Adrenal gland (tissue), 12 donors: ENCODE results near the gene ALDH16A1. TPM values are rescaled to one million over a fixed set of nuclear protein-coding genes. Genes with fewer than 3 reads are reported as not detected.

ENCODE experiments used
- DNase-seq, 7 donors: peaks; one replicate each; pipeline ENCODE4 v3.0.0-alpha.2; 2019 to 2020
- H3K27ac ChIP-seq, 5 donors: fragments of 200-600 bp; sonication (generic) in 4 of 5; 1 replicate in 3 of 5; 2 replicates in 2 of 5; pipeline versions ENCODE4 v1.5.1 to v1.8.0; 2016 to 2020; ENCODE audit warnings: mild to moderate bottlenecking in 1 of 5
- H3K27me3 ChIP-seq: fragments of 200-600 bp; 2 replicates; pipeline ENCODE4 v1.8.0; 2021
- H3K36me3 ChIP-seq, 2 donors: fragments of 200-600 bp; replicated peaks in 1 of 2; 1 replicate in 1 of 2; 2 replicates in 1 of 2; pipeline versions ENCODE4 v1.5.1 to v1.8.0; 2018 to 2022
- H3K4me1 ChIP-seq, 2 donors: fragments of 200-600 bp; replicated peaks in 1 of 2; 1 replicate in 1 of 2; 2 replicates in 1 of 2; pipeline versions ENCODE4 v1.5.1 to v1.8.0; 2018 to 2021
- H3K4me3 ChIP-seq, 4 donors: fragments of 200-600 bp; sonication (generic) in 3 of 4; one replicate each; pipeline ENCODE4 v1.5.1; 2016 to 2018
- H3K9me3 ChIP-seq, 3 donors: fragments of 200-600 bp; sonication (generic) in 1 of 3; replicated peaks in 1 of 3; 1 replicate in 2 of 3; 2 replicates in 1 of 3; pipeline versions ENCODE4 v1.5.1 to v1.8.0; 2016 to 2021
- POLR2A ChIP-seq, 2 donors: fragments of 450-650 bp; IDR thresholded peaks; one replicate each; pipeline ENCODE4 v1.6.1; 2017; ENCODE audit warnings: antibody characterized with exemption in 2 of 2, mild to moderate bottlenecking in 2 of 2, moderate library complexity in 1 of 2
- WGBS, 4 donors: extraction: QIAGEN DNeasy Blood & Tissue Kit in 2 of 4; methylation state at CpG; one replicate each; pipeline versions ENCODE4 v1.1.5 to v1.1.7; 2013 to 2017; 5-methylcytosine and 5-hydroxymethylcytosine counted together
- intact Hi-C, 2 donors: fragments of 100-400 bp; cut with DNase I; formaldehyde crosslinking; loops; one replicate each; pipeline versions ENCODE4 v1.14.1 to v1.15.0; 2022 to 2023
- polyA plus RNA-seq, 3 donors: library from polyadenylated mRNA; stranded (reverse); fragments of 200-250 nt in 2 of 3; fragments of 350-450 nt in 1 of 3; fragmentation: Illumina TruSeq in 1 of 3; extraction: RNeasy Lipid Tissue Mini Kit (QIAGEN cat#74804) in 1 of 3; gene quantifications; one replicate each; pipeline ENCODE4 v1.2.3, GENCODE V29; 2013 to 2014
- total RNA-seq, 9 donors: library from RNA; depleted of rRNA in 4 of 9; stranded (reverse); fragments of >200 nt in 4 of 9; fragments of 120-200 nt in 1 of 9; fragmentation: NEBNext Ultra II Directional in 1 of 9; extraction: Animal tissue kit (Norgen Biotek cat#: 25700) in 1 of 9; gene quantifications; one replicate each; pipeline versions ENCODE4 v1.1.0 to v1.2.4, GENCODE V29; 2013 to 2023
- TF ChIP-seq, protein P1 (sequence below), 6 experiments: fragments of 450-650 bp in 4 of 6; fragments of 200-600 bp in 2 of 6; sonication (generic) in 1 of 6; IDR thresholded peaks; 1 replicate in 5 of 6; 2 replicates in 1 of 6; pipeline versions ENCODE4 v1.5.1 to v1.8.0; 2016 to 2021; ENCODE audit warnings: antibody characterized with exemption in 6 of 6, mild to moderate bottlenecking in 2 of 6, moderate library complexity in 1 of 6
- donor health status: healthy with polysubstance abuse.
- donor health status: Bipolar disorder and iron deficiency.
- donor health status: DM: yes; HTN: yes; CAD: no.
- donor health status: DM: no; HTN: no; CAD: no.
- donor health status: DM: no; HTN: no; CAD: no.
- donor health status: DM: yes; HTN: yes; CAD: no.

ALDH16A1 gene
- total and polyA plus RNA-seq, 12 donors = 3.6 to 95.5 (median 29.7) TPM

DNA sequence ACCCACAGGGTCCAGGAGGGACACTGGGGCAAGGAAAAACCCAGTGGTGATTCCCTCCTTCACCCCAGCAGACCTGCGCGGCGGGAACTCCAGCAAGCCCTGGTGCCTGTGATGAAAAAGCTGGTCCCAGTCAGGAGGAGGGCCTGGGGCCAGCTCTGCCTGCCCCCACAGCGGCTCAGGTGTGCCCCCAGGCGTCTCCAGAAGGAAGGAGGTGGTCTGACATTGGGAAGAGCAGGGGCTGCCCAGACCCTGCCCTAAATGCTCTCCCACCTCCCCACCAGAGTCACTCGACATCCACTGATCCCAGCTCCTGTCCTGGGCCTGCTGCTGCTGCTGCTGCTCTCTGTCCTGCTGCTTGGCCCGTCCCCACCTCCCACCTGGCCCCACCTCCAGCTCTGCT, 35.9 kb upstream of the ALDH16A1 start:
- no peak overlapping the region for H3K27ac ChIP-seq
- H3K27me3 ChIP-seq = peaks cover 23% of the 10 kb centered on the region
- no peaks in the 10 kb centered on the region for H3K36me3 ChIP-seq
- no peak for DNase-seq
- peaks cover 0 to 5% of the 10 kb centered on the region in 2 donors for H3K4me1 ChIP-seq
- no peak overlapping the region for H3K4me3 ChIP-seq
- WGBS, 4 donors = 14 to 79% (median 53%) methylated on average over 1 to 7 of the region's 7 CpGs
- TF ChIP-seq, protein P1, sequence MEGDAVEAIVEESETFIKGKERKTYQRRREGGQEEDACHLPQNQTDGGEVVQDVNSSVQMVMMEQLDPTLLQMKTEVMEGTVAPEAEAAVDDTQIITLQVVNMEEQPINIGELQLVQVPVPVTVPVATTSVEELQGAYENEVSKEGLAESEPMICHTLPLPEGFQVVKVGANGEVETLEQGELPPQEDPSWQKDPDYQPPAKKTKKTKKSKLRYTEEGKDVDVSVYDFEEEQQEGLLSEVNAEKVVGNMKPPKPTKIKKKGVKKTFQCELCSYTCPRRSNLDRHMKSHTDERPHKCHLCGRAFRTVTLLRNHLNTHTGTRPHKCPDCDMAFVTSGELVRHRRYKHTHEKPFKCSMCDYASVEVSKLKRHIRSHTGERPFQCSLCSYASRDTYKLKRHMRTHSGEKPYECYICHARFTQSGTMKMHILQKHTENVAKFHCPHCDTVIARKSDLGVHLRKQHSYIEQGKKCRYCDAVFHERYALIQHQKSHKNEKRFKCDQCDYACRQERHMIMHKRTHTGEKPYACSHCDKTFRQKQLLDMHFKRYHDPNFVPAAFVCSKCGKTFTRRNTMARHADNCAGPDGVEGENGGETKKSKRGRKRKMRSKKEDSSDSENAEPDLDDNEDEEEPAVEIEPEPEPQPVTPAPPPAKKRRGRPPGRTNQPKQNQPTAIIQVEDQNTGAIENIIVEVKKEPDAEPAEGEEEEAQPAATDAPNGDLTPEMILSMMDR (IDR thresholded peaks at IDR 0.05) = no peak
- TF ChIP-seq POLR2A (IDR thresholded peaks at IDR 0.05) = no peak
- intact Hi-C loops = no loop called here
- no peaks in the 10 kb centered on the region for H3K9me3 ChIP-seq

- 58 to 76% (median 71%) methylated on average over 3 to 5 of the region's 5 CpGs for WGBS, 4 donors
- intact Hi-C loops = no loop called here
- H3K27me3 ChIP-seq = peaks cover 37% of the 10 kb centered on the region
- no peak overlapping the region for H3K27ac ChIP-seq
- H3K36me3 ChIP-seq = no peaks in the 10 kb centered on the region
- DNase-seq = no peak
- TF ChIP-seq POLR2A (IDR thresholded peaks at IDR 0.05) = no peak
- TF ChIP-seq, protein P1 (IDR thresholded peaks at IDR 0.05) = no peak
- H3K9me3 ChIP-seq = no peaks in the 10 kb centered on the region
- no peak overlapping the region for H3K4me3 ChIP-seq
- peaks cover 0 to 18% of the 10 kb centered on the region in 2 donors for H3K4me1 ChIP-seq
These were observed 34.5 kb upstream of the ALDH16A1 start for GRCh38 chr19:49418511-49418910.

GRCh38 chr19:49419173-49419572, 33.9 kb upstream of the ALDH16A1 start:
- Histone ChIP-seq H3K9me3 (no peaks in the 10 kb centered on the region), H3K4me1 (peaks cover 0 to 20% of the 10 kb centered on the region in 2 donors), H3K27me3 (peaks cover 44% of the 10 kb centered on the region), H3K27ac (no peak overlapping the region), H3K4me3 (no peak overlapping the region), H3K36me3 (no peaks in the 10 kb centered on the region)
- no peak for TF ChIP-seq POLR2A (IDR thresholded peaks at IDR 0.05)
- TF ChIP-seq, protein P1 (IDR thresholded peaks at IDR 0.05) = no peak
- intact Hi-C loops = no loop called here
- WGBS, 4 donors = 66 to 81% (median 70%) methylated on average over 2 of the region's 2 CpGs
- no peak for DNase-seq

DNA sequence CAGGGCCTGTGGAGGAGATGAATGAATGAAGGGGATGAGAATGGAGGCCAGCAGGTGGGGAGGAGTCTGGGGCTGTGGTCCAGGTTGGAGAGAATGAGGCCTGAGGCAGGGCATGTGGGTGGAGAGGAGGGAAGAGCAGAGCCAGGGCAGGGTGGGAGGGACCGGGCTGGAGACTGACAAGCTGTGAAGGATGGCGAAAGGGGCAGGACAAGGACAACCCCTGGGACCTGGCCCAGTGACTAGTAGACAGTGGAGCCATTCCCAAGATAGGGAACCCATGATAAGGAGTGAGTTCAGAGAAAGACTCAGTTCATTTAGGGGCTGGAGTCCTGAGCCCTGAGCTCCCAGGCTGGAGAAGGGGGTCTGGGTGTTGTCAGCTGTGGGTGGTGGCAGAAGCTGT, 32.8 kb upstream of the ALDH16A1 start:
- H3K27ac ChIP-seq = no peak overlapping the region
- DNase-seq = no peak
- H3K4me3 ChIP-seq = no peak overlapping the region
- peaks cover 0 to 20% of the 10 kb centered on the region in 2 donors for H3K4me1 ChIP-seq
- H3K27me3 ChIP-seq = peaks cover 52% of the 10 kb centered on the region
- H3K36me3 ChIP-seq = no peaks in the 10 kb centered on the region
- 43 to 65% (median 56%) methylated on average over 2 of the region's 2 CpGs for WGBS, 4 donors
- H3K9me3 ChIP-seq = no peaks in the 10 kb centered on the region
- intact Hi-C loops = no loop called here
- TF ChIP-seq, protein P1 (IDR thresholded peaks at IDR 0.05) = no peak
- no peak for TF ChIP-seq POLR2A (IDR thresholded peaks at IDR 0.05)
